ENCODE results near the gene TERT. TPM values are rescaled to one million over a fixed set of nuclear protein-coding genes. Genes with fewer than 3 reads are reported as not detected.

Gene TERT
- total RNA-seq, 4 donors from 2014 or later, result not detected

GRCh38 chr5:1299511-1299850, 4.6 kb upstream of the TERT start:
- no peak for TF ChIP-seq EP300 (IDR thresholded peaks at IDR 0.05)
- no peak for TF ChIP-seq POLR2A (IDR thresholded peaks at IDR 0.05)
- no peak for TF ChIP-seq POLR2AphosphoS5 (IDR thresholded peaks at IDR 0.05)
- TF ChIP-seq CTCF (IDR thresholded peaks at IDR 0.05), result no peak
- peaks cover 0 to 3% (median 0%) of the 10 kb centered on the region in 3 donors for H3K9me3 ChIP-seq
- no peak overlapping the region for H3K4me3 ChIP-seq
- WGBS, 2 donors (ENCODE audit: low coverage in 1 of 2), result 74% methylated on average over 3 of the region's 9 CpGs; no CpG with 5 or more reads in 1 of the 2 donors
- peaks cover 53% of the 10 kb centered on the region for H3K27me3 ChIP-seq
- ATAC-seq, result no peak
- peaks cover 0 to 8% (median 0%) of the 10 kb centered on the region in 3 donors for H3K4me1 ChIP-seq
- H3K27ac ChIP-seq, result no peak overlapping the region
- no peaks in the 10 kb centered on the region for H3K36me3 ChIP-seq

- no peak overlapping the region for H3K4me3 ChIP-seq
- H3K4me1 ChIP-seq, result peaks cover 0 to 13% (median 0%) of the 10 kb centered on the region in 3 donors
- H3K9me3 ChIP-seq, result peaks cover 0 to 3% (median 0%) of the 10 kb centered on the region in 3 donors
- TF ChIP-seq POLR2A (IDR thresholded peaks at IDR 0.05) (no peak), CTCF (IDR thresholded peaks at IDR 0.05) (no peak), EP300 (IDR thresholded peaks at IDR 0.05) (no peak), POLR2AphosphoS5 (IDR thresholded peaks at IDR 0.05) (no peak)
- WGBS, 2 donors (ENCODE audit: low coverage in 1 of 2), result 60 to 62% methylated on average over 7 to 12 of the region's 33 CpGs
- no peak overlapping the region for H3K27ac ChIP-seq
- H3K27me3 ChIP-seq, result peaks cover 56% of the 10 kb centered on the region
- no peak for ATAC-seq
- no peaks in the 10 kb centered on the region for H3K36me3 ChIP-seq
Measured at GRCh38 chr5:1298723-1299510, 4.0 kb upstream of the TERT start.

- Histone ChIP-seq H3K4me3 (no peak overlapping the region), H3K4me1 (peaks cover 0 to 13% (median 0%) of the 10 kb centered on the region in 3 donors), H3K27me3 (peaks cover 64% of the 10 kb centered on the region), H3K9me3 (no peaks in the 10 kb centered on the region), H3K27ac (no peak overlapping the region), H3K36me3 (no peaks in the 10 kb centered on the region)
- no peak for TF ChIP-seq EP300 (IDR thresholded peaks at IDR 0.05)
- ATAC-seq, result no peak
- WGBS, 2 donors (ENCODE audit: low coverage in 1 of 2), result 75 to 84% methylated on average over 7 to 8 of the region's 19 CpGs
Measured at GRCh38 chr5:1298067-1298551, 3.2 kb upstream of the TERT start.

- Histone ChIP-seq H3K9me3 (no peaks in the 10 kb centered on the region), H3K27me3 (peaks cover 73% of the 10 kb centered on the region), H3K36me3 (no peaks in the 10 kb centered on the region), H3K4me1 (peaks cover 0 to 13% (median 0%) of the 10 kb centered on the region in 3 donors), H3K27ac (no peak overlapping the region), H3K4me3 (no peak overlapping the region)
- no peak for TF ChIP-seq EP300 (IDR thresholded peaks at IDR 0.05)
- TF ChIP-seq POLR2AphosphoS5 (IDR thresholded peaks at IDR 0.05), result no peak
- no peak for TF ChIP-seq CTCF (IDR thresholded peaks at IDR 0.05)
- TF ChIP-seq POLR2A (IDR thresholded peaks at IDR 0.05), result no peak
- 90 to 94% methylated on average over 2 of the region's 4 CpGs for WGBS, 2 donors (ENCODE audit: low coverage in 1 of 2)
- no peak for ATAC-seq
Measured at GRCh38 chr5:1297243-1297642, 2.4 kb upstream of the TERT start.

- no CpG with 5 or more reads among the region's 22 CpGs for WGBS, 2 donors (ENCODE audit: low coverage in 1 of 2)
- no peak overlapping the region for H3K4me3 ChIP-seq
- no peak for ATAC-seq
Measured at GRCh38 chr5:1295650-1296037, 776 bp upstream of the TERT start.

More at GRCh38 chr5:1295650-1296037, 776 bp upstream of the TERT start:
- Histone ChIP-seq H3K27ac (no peak overlapping the region), H3K27me3 (peaks cover 89% of the 10 kb centered on the region), H3K36me3 (no peaks in the 10 kb centered on the region), H3K4me1 (peaks cover 0 to 13% (median 0%) of the 10 kb centered on the region in 3 donors), H3K9me3 (no peaks in the 10 kb centered on the region)
- no peak for TF ChIP-seq EP300 (IDR thresholded peaks at IDR 0.05)
- no peak for TF ChIP-seq POLR2AphosphoS5 (IDR thresholded peaks at IDR 0.05)
- TF ChIP-seq POLR2A (IDR thresholded peaks at IDR 0.05), result no peak
- no peak for TF ChIP-seq CTCF (IDR thresholded peaks at IDR 0.05)

Data from gastroesophageal sphincter (tissue), 4 donors.